Esophagus muscularis mucosa (tissue), 4 donors: ENCODE data around the gene CDK19.

Experiments used
- CTCF ChIP-seq, 3 experiments: fragments of 200-600 bp in 2 of 3; fragments of 450-650 bp in 1 of 3; sonication (generic) in 2 of 3; IDR thresholded peaks; one replicate each; pipeline ENCODE4 v1.5.1; 2017 to 2019; ENCODE audit warnings: antibody characterized with exemption in 3 of 3, mild to moderate bottlenecking in 2 of 3, moderate library complexity in 1 of 3
- EP300 ChIP-seq: sonication (generic); formaldehyde crosslinking; IDR thresholded peaks from one replicate; pipeline ENCODE4 v1.6.1; 2017; ENCODE audit warnings: antibody characterized with exemption
- POLR2A ChIP-seq: fragments of 450-650 bp; IDR thresholded peaks from one replicate; pipeline ENCODE4 v1.6.1; 2017; ENCODE audit warnings: antibody characterized with exemption, moderate library complexity, mild to moderate bottlenecking, low read depth
- POLR2AphosphoS5 ChIP-seq, 2 donors: sonication (generic); formaldehyde crosslinking; IDR thresholded peaks; one replicate each; pipeline ENCODE4 v1.6.1; 2017; ENCODE audit warnings: antibody characterized with exemption in 2 of 2

GRCh38 chr6:110757926-110758325 is 57.3 kb downstream of the CDK19 start:
- no peak for TF ChIP-seq POLR2A
- no peak for TF ChIP-seq CTCF (IDR thresholded peaks at IDR 0.05)
- TF ChIP-seq EP300 = no peak
- TF ChIP-seq POLR2AphosphoS5 (IDR thresholded peaks at IDR 0.05) = no peak
